Osteoblast (primary cell): Measurements from ENCODE around the gene OR2C3. TPM values are rescaled to one million over a fixed set of nuclear protein-coding genes. Genes with fewer than 3 reads are reported as not detected.
"Not testable (repeated sequence)": the region's sequence is repeated elsewhere in the genome, so short reads cannot be mapped to it uniquely, and the experiment has no call there.

Experiments used
- DNase-seq: peaks from one replicate; pipeline ENCODE4 v3.0.0; 2011; ENCODE audit warnings: low spot score, mixed read lengths; ENCODE audit not compliant: insufficient read length; ENCODE audit errors: missing footprints
- H2AFZ ChIP-seq: 2 replicates; pipeline ENCODE4 v1.6.0; 2011; ENCODE audit warnings: mild to moderate bottlenecking, low read length
- H3K27ac ChIP-seq: 2 replicates; pipeline ENCODE4 v1.5.1; 2011; ENCODE audit warnings: mild to moderate bottlenecking, low read depth, low read length, moderate library complexity
- H3K27me3 ChIP-seq: 2 replicates; pipeline ENCODE4 v1.6.0; 2012; ENCODE audit warnings: mild to moderate bottlenecking, control low read depth, inconsistent platforms, low read length, moderate library complexity; ENCODE audit not compliant: insufficient read depth
- H3K36me3 ChIP-seq: 2 replicates; pipeline ENCODE4 v1.5.1; 2011; ENCODE audit warnings: mild to moderate bottlenecking, low read length, control low read depth, moderate library complexity; ENCODE audit not compliant: insufficient read depth
- H3K4me1 ChIP-seq: 2 replicates; pipeline ENCODE4 v1.5.1; 2011; ENCODE audit warnings: mild to moderate bottlenecking, low read length, control low read depth, moderate library complexity; ENCODE audit not compliant: insufficient read depth
- H3K4me2 ChIP-seq: 2 replicates; pipeline ENCODE4 v1.6.0; 2011; ENCODE audit warnings: mild to moderate bottlenecking, low read length; ENCODE audit not compliant: insufficient read depth
- H3K4me3 ChIP-seq: fragments of 200-600 bp; sonication (generic); 3 replicates; pipeline ENCODE4 v1.5.1; 2012; ENCODE audit warnings: mild to moderate bottlenecking, low read length, inconsistent platforms; ENCODE audit not compliant: insufficient read depth
- H3K79me2 ChIP-seq: 2 replicates; pipeline ENCODE4 v1.6.0; 2012; ENCODE audit warnings: mild to moderate bottlenecking, low read length, control low read depth, inconsistent platforms; ENCODE audit not compliant: insufficient read depth
- H3K9me3 ChIP-seq: 2 replicates; pipeline ENCODE4 v1.5.1; 2011; ENCODE audit warnings: low read depth, low read length, control low read depth
- H4K20me1 ChIP-seq: 2 replicates; pipeline ENCODE4 v1.6.0; 2012; ENCODE audit warnings: mild to moderate bottlenecking, low read length, control low read depth; ENCODE audit not compliant: insufficient read depth
- CTCF ChIP-seq: IDR thresholded peaks from 2 replicates; pipeline ENCODE4 v1.5.1; 2011; ENCODE audit warnings: mild to moderate bottlenecking, low read depth, low read length, moderate library complexity; ENCODE audit errors: extremely low read depth
- total RNA-seq: library from RNA; depleted of rRNA; stranded (reverse); fragments of >200 nt; gene quantifications from 2 replicates; pipeline ENCODE4 v1.2.3, GENCODE V29; 2012

Gene OR2C3
- total RNA-seq, 1 donor: not detected

DNA sequence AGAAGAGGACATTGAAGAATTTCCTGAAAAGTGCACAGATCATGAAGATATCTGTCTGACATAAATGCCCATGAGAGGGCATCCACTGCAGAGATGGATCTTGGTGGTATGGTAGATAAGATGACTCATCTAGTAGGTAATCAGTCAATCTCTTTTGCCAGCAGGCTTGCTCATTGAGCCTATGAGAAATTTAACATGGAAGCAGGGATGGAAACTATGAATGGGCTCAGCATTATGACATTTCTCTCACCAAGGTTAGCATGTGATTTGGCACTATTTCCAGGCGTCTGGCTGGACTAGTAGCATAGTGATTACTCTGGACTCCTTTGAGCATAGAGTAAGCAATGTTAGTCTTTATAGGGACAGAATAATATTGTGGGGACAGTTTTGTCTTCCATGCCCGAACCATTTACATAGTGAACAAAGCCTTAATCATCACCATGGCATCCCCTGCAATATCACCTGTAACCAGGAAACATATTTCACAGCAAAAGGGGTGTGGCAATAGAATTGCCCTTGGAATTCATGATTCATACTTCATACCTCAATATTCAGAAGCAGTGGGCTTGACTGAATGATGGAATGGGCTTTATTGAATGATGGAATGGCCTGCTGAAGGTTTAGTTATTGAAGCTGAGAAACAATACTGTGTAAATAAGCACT is 7.3 kb downstream of the OR2C3 start:
- Histone ChIP-seq H2AFZ (no peak overlapping the region), H4K20me1 (no peaks in the 10 kb centered on the region), H3K4me2 (no peak overlapping the region), H3K4me3 (no peak overlapping the region), H3K79me2 (no peaks in the 10 kb centered on the region), H3K36me3 (no peaks in the 10 kb centered on the region), H3K27me3 (no peaks in the 10 kb centered on the region), H3K4me1 (no peaks in the 10 kb centered on the region), H3K9me3 (no peaks in the 10 kb centered on the region), H3K27ac (no peak overlapping the region)
- no peak for TF ChIP-seq CTCF
- DNase-seq: no peak

- not testable (repeated sequence) for H3K27ac ChIP-seq, DNase-seq, H2AFZ ChIP-seq, H3K9me3 ChIP-seq, H4K20me1 ChIP-seq, H3K27me3 ChIP-seq, H3K79me2 ChIP-seq, H3K4me3 ChIP-seq, H3K4me1 ChIP-seq, H3K4me2 ChIP-seq, H3K36me3 ChIP-seq
Measured at GRCh38 chr1:247521886-247522285, 14.4 kb downstream of the OR2C3 start.

DNA sequence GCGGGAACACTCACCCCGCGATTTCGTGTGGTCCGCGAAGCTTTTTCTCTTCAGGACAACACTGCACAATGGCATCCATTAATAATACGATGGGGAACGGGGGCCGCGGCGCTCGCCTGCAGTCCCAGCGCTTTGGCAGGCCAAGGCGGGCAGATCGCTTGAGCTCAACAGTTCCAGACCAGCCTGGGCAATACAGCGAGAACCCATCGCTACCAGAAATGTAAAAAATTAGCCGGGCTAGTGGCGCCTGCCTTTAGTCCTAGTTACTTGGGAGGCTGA is 17.7 kb downstream of the OR2C3 start:
- DNase-seq: no peak
- no peaks in the 10 kb centered on the region for H3K27me3 ChIP-seq
- H3K4me1 ChIP-seq: no peaks in the 10 kb centered on the region
- H3K36me3 ChIP-seq: no peaks in the 10 kb centered on the region
- no peak overlapping the region for H3K4me2 ChIP-seq
- no peak overlapping the region for H3K4me3 ChIP-seq
- no peak overlapping the region for H2AFZ ChIP-seq
- H3K27ac ChIP-seq: no peak overlapping the region
- TF ChIP-seq CTCF: no peak
- H3K9me3 ChIP-seq: no peaks in the 10 kb centered on the region
- no peaks in the 10 kb centered on the region for H3K79me2 ChIP-seq
- H4K20me1 ChIP-seq: no peaks in the 10 kb centered on the region

- Histone ChIP-seq H3K36me3 (no peaks in the 10 kb centered on the region), H3K4me3 (no peak overlapping the region), H3K9me3 (no peaks in the 10 kb centered on the region), H2AFZ (no peak overlapping the region), H3K79me2 (no peaks in the 10 kb centered on the region), H3K27me3 (no peaks in the 10 kb centered on the region), H3K4me2 (no peak overlapping the region), H3K4me1 (no peaks in the 10 kb centered on the region), H4K20me1 (no peaks in the 10 kb centered on the region), H3K27ac (no peak overlapping the region)
- TF ChIP-seq CTCF: no peak
- DNase-seq: no peak
Measured at GRCh38 chr1:247517795-247518612, 18.2 kb downstream of the OR2C3 start.
